ENCODE results near the gene NUDT15. TPM values are rescaled to one million over a fixed set of nuclear protein-coding genes. Genes with fewer than 3 reads are reported as not detected.

The NUDT15 gene
- total RNA-seq, 1 donor from 2014 or later = 17.5 TPM

DNA sequence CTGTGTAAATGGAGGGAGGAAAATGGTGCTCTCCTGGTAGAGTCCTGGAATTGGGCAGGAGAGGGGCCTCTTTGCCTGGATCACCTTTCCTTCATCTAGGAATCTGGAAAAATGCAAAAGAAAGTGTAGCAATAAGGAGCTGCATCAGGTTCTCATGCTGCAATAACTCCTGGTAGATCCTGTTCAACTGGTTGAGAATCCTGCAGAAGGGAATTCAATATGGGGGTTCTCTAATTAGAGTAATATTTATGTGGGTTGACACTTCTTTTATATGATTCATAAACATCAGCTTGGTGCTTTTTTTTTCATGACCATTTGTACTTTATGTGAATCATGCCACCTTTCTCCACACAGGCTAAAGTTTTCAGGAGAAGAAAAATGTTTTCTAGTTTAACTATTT is 9.5 kb upstream of the NUDT15 start:
- Histone ChIP-seq H3K27me3 (ENCODE audit: control insufficient read depth, insufficient read depth, low read length) (no peaks in the 10 kb centered on the region), H3K4me3 (ENCODE audit: low read depth, low read length) (no peak overlapping the region), H3K36me3 (ENCODE audit: control insufficient read depth, insufficient read depth, low read length) (no peaks in the 10 kb centered on the region)
- DNase-seq (ENCODE audit: low read depth) = no peak
- TF ChIP-seq, protein P1, sequence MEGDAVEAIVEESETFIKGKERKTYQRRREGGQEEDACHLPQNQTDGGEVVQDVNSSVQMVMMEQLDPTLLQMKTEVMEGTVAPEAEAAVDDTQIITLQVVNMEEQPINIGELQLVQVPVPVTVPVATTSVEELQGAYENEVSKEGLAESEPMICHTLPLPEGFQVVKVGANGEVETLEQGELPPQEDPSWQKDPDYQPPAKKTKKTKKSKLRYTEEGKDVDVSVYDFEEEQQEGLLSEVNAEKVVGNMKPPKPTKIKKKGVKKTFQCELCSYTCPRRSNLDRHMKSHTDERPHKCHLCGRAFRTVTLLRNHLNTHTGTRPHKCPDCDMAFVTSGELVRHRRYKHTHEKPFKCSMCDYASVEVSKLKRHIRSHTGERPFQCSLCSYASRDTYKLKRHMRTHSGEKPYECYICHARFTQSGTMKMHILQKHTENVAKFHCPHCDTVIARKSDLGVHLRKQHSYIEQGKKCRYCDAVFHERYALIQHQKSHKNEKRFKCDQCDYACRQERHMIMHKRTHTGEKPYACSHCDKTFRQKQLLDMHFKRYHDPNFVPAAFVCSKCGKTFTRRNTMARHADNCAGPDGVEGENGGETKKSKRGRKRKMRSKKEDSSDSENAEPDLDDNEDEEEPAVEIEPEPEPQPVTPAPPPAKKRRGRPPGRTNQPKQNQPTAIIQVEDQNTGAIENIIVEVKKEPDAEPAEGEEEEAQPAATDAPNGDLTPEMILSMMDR (IDR thresholded peaks at IDR 0.05; ENCODE audit: insufficient read depth, low read length, poor library complexity, severe bottlenecking) = no peak

DNA sequence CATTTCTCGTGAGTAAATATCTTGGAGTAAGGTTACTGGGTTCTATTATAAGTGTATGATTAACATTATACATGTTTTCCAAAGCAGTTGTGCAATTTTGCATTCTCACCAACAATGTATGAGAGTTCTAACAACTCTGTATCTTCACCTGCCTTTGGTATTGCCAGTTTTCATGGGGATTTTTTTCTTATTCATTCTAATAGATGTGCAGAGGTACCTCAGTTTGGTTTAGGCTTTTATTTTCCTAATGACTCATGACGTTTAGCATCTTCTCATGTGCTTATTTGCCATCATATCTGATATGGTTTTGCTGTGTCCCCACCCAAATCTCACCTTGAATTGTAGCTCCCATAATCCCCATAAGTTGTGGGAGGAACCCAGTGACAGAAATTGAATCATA is 7.7 kb upstream of the NUDT15 start:
- H3K27me3 ChIP-seq (ENCODE audit: control insufficient read depth, insufficient read depth, low read length) = no peaks in the 10 kb centered on the region
- no peaks in the 10 kb centered on the region for H3K36me3 ChIP-seq (ENCODE audit: control insufficient read depth, insufficient read depth, low read length)
- TF ChIP-seq, protein P1 (IDR thresholded peaks at IDR 0.05; ENCODE audit: insufficient read depth, low read length, poor library complexity, severe bottlenecking) = no peak
- no peak for DNase-seq (ENCODE audit: low read depth)
- H3K4me3 ChIP-seq (ENCODE audit: low read depth, low read length) = no peak overlapping the region

DNA sequence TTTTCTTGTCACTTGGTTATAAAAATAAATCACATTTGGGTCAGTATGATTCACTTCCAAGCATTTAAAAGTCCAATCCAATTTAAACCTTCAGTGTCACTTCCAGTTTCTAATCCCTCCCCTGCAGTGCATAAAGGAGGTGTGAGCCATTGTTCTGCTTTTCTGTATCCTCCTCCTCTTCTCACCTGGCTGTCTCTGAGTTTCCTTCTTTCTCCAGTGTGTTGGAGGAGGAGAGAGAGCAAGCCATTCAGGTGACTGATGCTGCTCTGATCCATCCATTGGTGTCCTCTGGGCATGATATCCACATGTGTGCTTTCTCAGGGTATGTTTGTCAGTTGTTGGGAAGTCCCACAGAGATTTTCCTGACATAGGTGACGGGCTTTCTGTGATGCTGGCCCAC is 1.2 kb downstream of the NUDT15 start:
- DNase-seq (ENCODE audit: low read depth) = no peak
- H3K36me3 ChIP-seq (ENCODE audit: control insufficient read depth, insufficient read depth, low read length) = no peaks in the 10 kb centered on the region
- H3K4me3 ChIP-seq (ENCODE audit: low read depth, low read length) = no peak overlapping the region
- TF ChIP-seq, protein P1 (IDR thresholded peaks at IDR 0.05; ENCODE audit: insufficient read depth, low read length, poor library complexity, severe bottlenecking) = no peak
- no peaks in the 10 kb centered on the region for H3K27me3 ChIP-seq (ENCODE audit: control insufficient read depth, insufficient read depth, low read length)

DNA sequence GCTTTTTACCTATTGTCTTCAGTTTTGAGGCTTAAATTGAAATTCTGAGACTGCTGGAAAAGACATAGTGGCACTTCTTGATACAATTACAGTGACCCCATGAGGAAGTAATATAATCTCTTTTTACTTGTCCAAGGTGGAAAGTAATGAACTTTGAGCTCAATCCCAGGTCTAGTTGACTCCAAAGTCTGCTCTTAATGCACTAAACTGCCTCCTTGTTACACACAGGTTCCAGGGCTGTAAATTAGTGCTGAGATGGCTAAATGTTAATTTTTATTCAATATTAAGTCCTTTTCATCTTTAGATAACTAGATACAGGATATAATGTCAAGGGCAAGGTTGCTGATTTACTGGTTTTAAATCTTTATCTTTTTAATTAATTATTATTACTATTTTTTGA is 2.5 kb downstream of the NUDT15 start:
- TF ChIP-seq, protein P1 (IDR thresholded peaks at IDR 0.05; ENCODE audit: insufficient read depth, low read length, poor library complexity, severe bottlenecking) = no peak
- DNase-seq (ENCODE audit: low read depth) = no peak
- H3K4me3 ChIP-seq (ENCODE audit: low read depth, low read length) = no peak overlapping the region
- no peaks in the 10 kb centered on the region for H3K27me3 ChIP-seq (ENCODE audit: control insufficient read depth, insufficient read depth, low read length)
- no peaks in the 10 kb centered on the region for H3K36me3 ChIP-seq (ENCODE audit: control insufficient read depth, insufficient read depth, low read length)

DNA sequence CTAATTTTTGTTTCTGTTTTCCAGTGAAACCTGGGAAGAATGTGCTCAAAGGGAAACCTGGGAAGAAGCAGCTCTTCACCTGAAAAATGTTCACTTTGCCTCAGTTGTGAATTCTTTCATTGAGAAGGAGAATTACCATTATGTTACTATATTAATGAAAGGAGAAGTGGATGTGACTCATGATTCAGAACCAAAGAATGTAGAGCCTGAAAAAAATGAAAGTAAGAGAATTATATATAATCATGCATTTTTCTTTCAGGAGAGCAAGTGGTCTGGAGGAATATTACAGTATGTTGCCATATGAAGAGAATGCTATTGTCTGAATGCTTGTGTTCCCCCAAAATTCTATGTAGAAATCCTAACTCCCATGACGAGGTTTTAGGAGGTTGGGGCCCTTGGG is 3.4 kb downstream of the NUDT15 start:
- Histone ChIP-seq H3K4me3 (ENCODE audit: low read depth, low read length) (no peak overlapping the region), H3K27me3 (ENCODE audit: control insufficient read depth, insufficient read depth, low read length) (no peaks in the 10 kb centered on the region), H3K36me3 (ENCODE audit: control insufficient read depth, insufficient read depth, low read length) (no peaks in the 10 kb centered on the region)
- DNase-seq (ENCODE audit: low read depth) = no peak
- TF ChIP-seq, protein P1 (IDR thresholded peaks at IDR 0.05; ENCODE audit: insufficient read depth, low read length, poor library complexity, severe bottlenecking) = no peak

DNA sequence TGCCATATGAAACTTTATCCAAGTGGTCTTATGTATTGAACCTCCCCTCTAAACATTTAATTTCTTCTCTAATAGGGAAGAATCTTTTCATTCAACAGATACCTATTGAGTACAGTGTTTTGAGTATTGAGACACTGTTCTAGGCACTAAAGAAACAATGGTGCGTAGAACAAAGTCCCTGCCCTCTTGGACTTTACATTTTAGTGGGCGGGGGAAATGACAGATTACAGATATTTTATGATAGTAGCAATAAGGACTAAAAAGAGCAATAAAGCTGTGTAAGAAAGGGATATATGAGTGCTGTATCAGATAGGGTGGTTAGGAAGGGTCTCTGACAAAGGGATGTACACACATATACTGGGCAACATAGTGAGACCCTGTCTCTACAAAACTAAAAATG is 5.4 kb downstream of the NUDT15 start:
- no peak overlapping the region for H3K4me3 ChIP-seq (ENCODE audit: low read depth, low read length)
- TF ChIP-seq, protein P1 (IDR thresholded peaks at IDR 0.05; ENCODE audit: insufficient read depth, low read length, poor library complexity, severe bottlenecking) = no peak
- H3K36me3 ChIP-seq (ENCODE audit: control insufficient read depth, insufficient read depth, low read length) = no peaks in the 10 kb centered on the region
- DNase-seq (ENCODE audit: low read depth) = no peak
- no peaks in the 10 kb centered on the region for H3K27me3 ChIP-seq (ENCODE audit: control insufficient read depth, insufficient read depth, low read length)

All from kidney epithelial cell (primary cell).